WTC11 (cell line): ENCODE measurements around the gene RNASE11. TPM values are rescaled to one million over a fixed set of nuclear protein-coding genes. Genes with fewer than 3 reads are reported as not detected.

ENCODE experiments used
- ATAC-seq: fragments of 200-7000 bp; cut with Tn5 transposase; 2 replicates; pipeline ENCODE4 v1.10.0; 2021; ENCODE audit warnings: mild to moderate bottlenecking, moderate library complexity
- CTCF ChIA-PET: fragments of 300-600 bp; sonication (Branson Sonifier 250); formaldehyde crosslinking; loops from one replicate; lab custom pipeline; 2021; ENCODE audit warnings: antibody characterized with exemption; lab: Charles Lee
- POLR2A ChIA-PET: fragments of 350-600 bp; sonication (Branson Sonifier 250); formaldehyde crosslinking; loops from one replicate; lab custom pipeline; 2021; ENCODE audit warnings: antibody characterized with exemption; lab: Charles Lee
- DNase-seq: peaks from one replicate; pipeline ENCODE4 v3.0.0; 2021; ENCODE audit warnings: low spot score
- H3K27ac Mint-ChIP-seq: 2 replicates; pipeline ENCODE4 v1.8.0; 2021; ENCODE audit warnings: mixed read lengths
- H3K27me3 Mint-ChIP-seq: 2 replicates; pipeline ENCODE4 v1.8.0; 2021; ENCODE audit warnings: low read depth, mild to moderate bottlenecking, moderate library complexity, mixed read lengths
- H3K36me3 Mint-ChIP-seq: 2 replicates; pipeline ENCODE4 v1.8.0; 2021; ENCODE audit warnings: mixed read lengths
- H3K4me1 Mint-ChIP-seq: 2 replicates; pipeline ENCODE4 v1.8.0; 2022; ENCODE audit warnings: mixed read lengths
- H3K4me3 Mint-ChIP-seq: 2 replicates; pipeline ENCODE4 v1.8.0; 2021; ENCODE audit warnings: mild to moderate bottlenecking, moderate library complexity, mixed read lengths
- H3K9me3 Mint-ChIP-seq: 2 replicates; pipeline ENCODE4 v1.8.0; 2021; ENCODE audit warnings: mixed read lengths
- FOXP1 ChIP-seq: sonication (generic); formaldehyde crosslinking; IDR thresholded peaks from 2 replicates; pipeline ENCODE4 v1.8.0; 2022; ENCODE audit warnings: missing genetic modification reagents, mild to moderate bottlenecking, moderate library complexity, borderline replicate concordance
- NFATC4 ChIP-seq: fragments of 250-450 bp; sonication (Bioruptor Pico); IDR thresholded peaks from 2 replicates; pipeline ENCODE4 v1.9.0; 2021; ENCODE audit warnings: mild to moderate bottlenecking
- NR1H2 ChIP-seq: sonication (generic); formaldehyde crosslinking; IDR thresholded peaks from 2 replicates; pipeline ENCODE4 v1.9.0; 2021; ENCODE audit warnings: mild to moderate bottlenecking, moderate library complexity, missing genetic modification reagents
- NR2C2 ChIP-seq: sonication (generic); formaldehyde crosslinking; IDR thresholded peaks from 2 replicates; pipeline ENCODE4 v1.8.0; 2022; ENCODE audit warnings: mild to moderate bottlenecking, missing genetic modification reagents
- NR3C1 ChIP-seq: sonication (generic); formaldehyde crosslinking; conservative IDR thresholded peaks from 2 replicates; pipeline ENCODE4 v1.8.1; 2023; ENCODE audit warnings: low read depth, mild to moderate bottlenecking, missing genetic modification reagents
- RELA ChIP-seq: sonication (generic); formaldehyde crosslinking; IDR thresholded peaks from 2 replicates; pipeline ENCODE4 v1.8.1; 2022; ENCODE audit warnings: missing genetic modification reagents, mild to moderate bottlenecking, borderline replicate concordance
- SOX15 ChIP-seq: fragments of 250-450 bp; sonication (Bioruptor Pico); IDR thresholded peaks from 2 replicates; pipeline ENCODE4 v1.9.0; 2021; ENCODE audit warnings: mild to moderate bottlenecking
- ZNF396 ChIP-seq: fragments of 250-450 bp; sonication (Bioruptor Pico); IDR thresholded peaks from 2 replicates; pipeline ENCODE4 v1.8.0; 2021; ENCODE audit warnings: mild to moderate bottlenecking, moderate library complexity, borderline replicate concordance
- total RNA-seq: library from RNA; stranded (reverse); gene quantifications from 3 replicates; pipeline ENCODE4 v1.2.3, GENCODE V29; 2021
- TF ChIP-seq, protein P1 (sequence below): fragments of 250-450 bp; sonication (Bioruptor Pico); IDR thresholded peaks from 2 replicates; pipeline ENCODE4 v2.1.2; 2022; ENCODE audit warnings: mild to moderate bottlenecking, moderate library complexity
- TF ChIP-seq, protein P2 (sequence below): sonication (generic); formaldehyde crosslinking; IDR thresholded peaks from 2 replicates; pipeline ENCODE4 v1.8.1; 2023; ENCODE audit warnings: mild to moderate bottlenecking, missing genetic modification reagents, moderate library complexity
- TF ChIP-seq, protein P3 (sequence below): sonication (generic); formaldehyde crosslinking; IDR thresholded peaks from 2 replicates; pipeline ENCODE4 v1.8.1; 2023; ENCODE audit warnings: mild to moderate bottlenecking, missing genetic modification reagents
- TF ChIP-seq, protein P4 (sequence below): sonication (generic); formaldehyde crosslinking; IDR thresholded peaks from 2 replicates; pipeline ENCODE4 v1.8.0; 2022; ENCODE audit warnings: mild to moderate bottlenecking, missing genetic modification reagents
- TF ChIP-seq, protein P5 (sequence below): fragments of 250-450 bp; sonication (Bioruptor Pico); IDR thresholded peaks from 2 replicates; pipeline ENCODE4 v1.8.0; 2021; ENCODE audit warnings: mild to moderate bottlenecking
- TF ChIP-seq, protein P6 (sequence below): fragments of 250-450 bp; sonication (Bioruptor Pico); IDR thresholded peaks from 2 replicates; pipeline ENCODE4 v1.9.0; 2021; ENCODE audit warnings: mild to moderate bottlenecking
- TF ChIP-seq, protein P7 (sequence below): sonication (generic); formaldehyde crosslinking; IDR thresholded peaks from 2 replicates; pipeline ENCODE4 v1.8.1; 2022; ENCODE audit warnings: mild to moderate bottlenecking, moderate library complexity, missing genetic modification reagents
- TF ChIP-seq, protein P8 (sequence below): sonication (generic); formaldehyde crosslinking; IDR thresholded peaks from 2 replicates; pipeline ENCODE4 v1.8.0; 2022; ENCODE audit warnings: mild to moderate bottlenecking, missing genetic modification reagents
- TF ChIP-seq, protein P9 (sequence below): fragments of 200-600 bp; IDR thresholded peaks from 2 replicates; pipeline ENCODE4 v1.8.0; 2022; ENCODE audit warnings: antibody characterized with exemption
- TF ChIP-seq, protein P10 (sequence below): sonication (generic); formaldehyde crosslinking; IDR thresholded peaks from 2 replicates; pipeline ENCODE4 v1.8.0; 2022; ENCODE audit warnings: mild to moderate bottlenecking, missing genetic modification reagents

The RNASE11 gene
- total RNA-seq, 1 experiment from 2014 or later, result not detected

DNA sequence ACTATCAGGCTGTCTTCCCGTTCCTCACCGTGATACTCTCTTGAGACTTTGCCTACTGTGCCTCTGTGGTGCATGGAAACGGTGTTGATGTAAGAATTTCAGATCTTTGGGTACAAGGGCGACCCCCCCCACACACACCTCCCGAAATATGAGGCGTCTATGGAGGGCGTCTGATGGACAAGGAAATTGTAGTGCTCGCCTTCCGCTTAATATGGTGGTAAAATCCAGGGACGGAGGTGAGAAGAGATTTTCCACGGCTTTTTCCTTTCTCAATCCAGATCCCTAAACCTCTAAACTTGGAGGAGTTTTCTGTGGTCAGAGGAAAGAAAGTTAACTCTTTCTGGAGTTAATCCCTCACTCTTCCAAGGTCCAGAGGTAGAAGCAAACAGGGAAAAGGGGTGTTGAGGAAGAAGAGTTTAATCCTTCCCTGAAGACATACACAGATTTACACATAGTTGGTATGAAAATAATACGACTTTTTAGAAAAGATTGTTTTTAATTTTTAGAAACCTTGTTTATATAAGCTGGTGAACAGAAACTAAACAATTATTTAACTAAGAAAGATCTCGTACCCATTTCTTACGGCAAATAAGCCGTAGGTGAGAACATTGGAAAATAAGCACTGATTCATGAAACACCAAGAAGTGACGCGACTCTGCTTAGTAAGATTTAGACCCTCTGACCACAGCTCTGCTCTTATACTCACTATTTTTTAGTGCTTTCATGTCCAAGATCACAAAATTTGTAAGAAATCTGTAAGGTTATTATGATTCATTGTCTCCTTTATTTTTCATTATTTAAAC, 26.4 kb upstream of the RNASE11 start (continued):
- TF ChIP-seq, protein P1, sequence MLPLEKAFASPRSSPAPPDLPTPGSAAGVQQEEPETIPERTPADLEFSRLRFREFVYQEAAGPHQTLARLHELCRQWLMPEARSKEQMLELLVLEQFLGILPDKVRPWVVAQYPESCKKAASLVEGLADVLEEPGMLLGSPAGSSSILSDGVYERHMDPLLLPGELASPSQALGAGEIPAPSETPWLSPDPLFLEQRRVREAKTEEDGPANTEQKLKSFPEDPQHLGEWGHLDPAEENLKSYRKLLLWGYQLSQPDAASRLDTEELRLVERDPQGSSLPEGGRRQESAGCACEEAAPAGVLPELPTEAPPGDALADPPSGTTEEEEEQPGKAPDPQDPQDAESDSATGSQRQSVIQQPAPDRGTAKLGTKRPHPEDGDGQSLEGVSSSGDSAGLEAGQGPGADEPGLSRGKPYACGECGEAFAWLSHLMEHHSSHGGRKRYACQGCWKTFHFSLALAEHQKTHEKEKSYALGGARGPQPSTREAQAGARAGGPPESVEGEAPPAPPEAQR, result no peak
- TF ChIP-seq NR3C1 (CRISPR knock-in tag) (no peak), SOX15 (CRISPR knock-in tag) (no peak)
- TF ChIP-seq, protein P2, sequence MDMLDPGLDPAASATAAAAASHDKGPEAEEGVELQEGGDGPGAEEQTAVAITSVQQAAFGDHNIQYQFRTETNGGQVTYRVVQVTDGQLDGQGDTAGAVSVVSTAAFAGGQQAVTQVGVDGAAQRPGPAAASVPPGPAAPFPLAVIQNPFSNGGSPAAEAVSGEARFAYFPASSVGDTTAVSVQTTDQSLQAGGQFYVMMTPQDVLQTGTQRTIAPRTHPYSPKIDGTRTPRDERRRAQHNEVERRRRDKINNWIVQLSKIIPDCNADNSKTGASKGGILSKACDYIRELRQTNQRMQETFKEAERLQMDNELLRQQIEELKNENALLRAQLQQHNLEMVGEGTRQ (CRISPR knock-in tag), result no peak

DNA sequence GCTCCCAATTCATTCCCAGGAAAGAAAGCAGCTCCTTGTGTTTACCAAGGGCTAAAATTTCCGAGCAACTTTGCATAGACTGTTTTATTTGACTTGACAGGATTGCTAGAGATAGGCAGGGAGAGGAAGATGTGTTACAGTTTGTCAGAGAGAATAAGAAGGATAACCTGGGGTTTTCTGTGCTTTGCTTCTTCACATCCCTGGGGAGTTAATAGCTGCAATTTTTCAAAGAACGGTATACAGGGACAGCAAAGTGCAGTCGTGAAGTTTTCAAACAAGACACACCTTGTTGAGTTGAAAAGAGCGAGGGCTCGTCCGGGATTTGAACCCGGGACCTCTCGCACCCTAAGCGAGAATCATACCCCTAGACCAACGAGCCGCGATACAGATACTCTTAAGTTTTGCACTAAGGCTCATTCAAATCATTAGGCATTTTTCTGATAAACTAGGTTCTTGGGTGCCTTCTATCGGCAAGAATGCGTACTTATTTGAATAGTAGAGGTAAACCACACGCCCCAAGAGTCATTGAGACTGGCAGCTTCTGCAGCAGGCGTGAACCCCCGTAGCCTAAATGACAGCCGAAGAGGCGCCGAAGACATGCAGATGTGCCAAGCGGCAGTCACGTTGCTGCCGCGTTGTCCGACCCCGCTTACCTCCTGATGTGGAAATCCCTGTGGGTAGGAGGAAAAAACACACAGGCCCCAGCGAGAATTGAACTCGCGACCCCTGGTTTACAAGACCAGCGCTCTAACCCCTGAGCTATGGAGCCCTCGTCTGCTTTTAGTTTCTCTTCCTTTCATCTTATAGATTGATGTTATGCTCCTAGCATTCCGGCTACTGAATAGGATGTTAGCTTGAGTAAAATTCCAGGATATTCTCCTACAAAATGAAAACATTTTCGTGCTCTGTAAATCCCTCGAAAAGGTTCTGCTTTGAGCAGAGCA, 25.6 kb upstream of the RNASE11 start:
- H3K36me3 Mint-ChIP-seq, result no peaks in the 10 kb centered on the region
- peaks cover 11% of the 10 kb centered on the region for H3K4me1 Mint-ChIP-seq
- no peak overlapping the region for H3K4me3 Mint-ChIP-seq
- no peak overlapping the region for H3K27ac Mint-ChIP-seq
- H3K9me3 Mint-ChIP-seq, result no peaks in the 10 kb centered on the region
- H3K27me3 Mint-ChIP-seq, result no peaks in the 10 kb centered on the region
- ATAC-seq (peak; percentile 82), DNase-seq (peak; percentile 83)
- ChIA-PET CTCF (interaction anchor here (0.6 to 3.0 kb wide), 30 partner anchors 9 to 285 kb away, joined by 3 to 26 read pairs (median 4); partner anchors contain the start of genes APEX1, KLHL33, OSGEP and PARP2), POLR2A (interaction anchor here (0.8 to 1.6 kb wide), 5 partner anchors 10 to 281 kb away, joined by 3 to 7 read pairs (median 4); partner anchors contain the start of gene PARP2)
- TF ChIP-seq, protein P3, sequence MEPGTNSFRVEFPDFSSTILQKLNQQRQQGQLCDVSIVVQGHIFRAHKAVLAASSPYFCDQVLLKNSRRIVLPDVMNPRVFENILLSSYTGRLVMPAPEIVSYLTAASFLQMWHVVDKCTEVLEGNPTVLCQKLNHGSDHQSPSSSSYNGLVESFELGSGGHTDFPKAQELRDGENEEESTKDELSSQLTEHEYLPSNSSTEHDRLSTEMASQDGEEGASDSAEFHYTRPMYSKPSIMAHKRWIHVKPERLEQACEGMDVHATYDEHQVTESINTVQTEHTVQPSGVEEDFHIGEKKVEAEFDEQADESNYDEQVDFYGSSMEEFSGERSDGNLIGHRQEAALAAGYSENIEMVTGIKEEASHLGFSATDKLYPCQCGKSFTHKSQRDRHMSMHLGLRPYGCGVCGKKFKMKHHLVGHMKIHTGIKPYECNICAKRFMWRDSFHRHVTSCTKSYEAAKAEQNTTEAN (CRISPR knock-in tag), result 0 out of 2 replicates have a peak, but pooled peaks have one; percentile 54
- TF ChIP-seq, protein P4, sequence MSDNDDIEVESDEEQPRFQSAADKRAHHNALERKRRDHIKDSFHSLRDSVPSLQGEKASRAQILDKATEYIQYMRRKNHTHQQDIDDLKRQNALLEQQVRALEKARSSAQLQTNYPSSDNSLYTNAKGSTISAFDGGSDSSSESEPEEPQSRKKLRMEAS (CRISPR knock-in tag), result peak; percentile 49; the same call in 1 of the 2 replicates
- TF ChIP-seq, protein P5, sequence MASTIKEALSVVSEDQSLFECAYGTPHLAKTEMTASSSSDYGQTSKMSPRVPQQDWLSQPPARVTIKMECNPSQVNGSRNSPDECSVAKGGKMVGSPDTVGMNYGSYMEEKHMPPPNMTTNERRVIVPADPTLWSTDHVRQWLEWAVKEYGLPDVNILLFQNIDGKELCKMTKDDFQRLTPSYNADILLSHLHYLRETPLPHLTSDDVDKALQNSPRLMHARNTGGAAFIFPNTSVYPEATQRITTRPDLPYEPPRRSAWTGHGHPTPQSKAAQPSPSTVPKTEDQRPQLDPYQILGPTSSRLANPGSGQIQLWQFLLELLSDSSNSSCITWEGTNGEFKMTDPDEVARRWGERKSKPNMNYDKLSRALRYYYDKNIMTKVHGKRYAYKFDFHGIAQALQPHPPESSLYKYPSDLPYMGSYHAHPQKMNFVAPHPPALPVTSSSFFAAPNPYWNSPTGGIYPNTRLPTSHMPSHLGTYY (CRISPR knock-in tag), result peak; percentile 81; the same call in 1 of the 2 replicates
- TF ChIP-seq NR2C2 (CRISPR knock-in tag) (no peak), FOXP1 (CRISPR knock-in tag) (no peak), RELA (CRISPR knock-in tag) (no peak), NR3C1 (CRISPR knock-in tag) (no peak), ZNF396 (CRISPR knock-in tag) (no peak), NR1H2 (CRISPR knock-in tag) (no peak), NFATC4 (CRISPR knock-in tag) (peak; percentile 78; the same call in 1 of the 2 replicates)
- TF ChIP-seq, protein P6, sequence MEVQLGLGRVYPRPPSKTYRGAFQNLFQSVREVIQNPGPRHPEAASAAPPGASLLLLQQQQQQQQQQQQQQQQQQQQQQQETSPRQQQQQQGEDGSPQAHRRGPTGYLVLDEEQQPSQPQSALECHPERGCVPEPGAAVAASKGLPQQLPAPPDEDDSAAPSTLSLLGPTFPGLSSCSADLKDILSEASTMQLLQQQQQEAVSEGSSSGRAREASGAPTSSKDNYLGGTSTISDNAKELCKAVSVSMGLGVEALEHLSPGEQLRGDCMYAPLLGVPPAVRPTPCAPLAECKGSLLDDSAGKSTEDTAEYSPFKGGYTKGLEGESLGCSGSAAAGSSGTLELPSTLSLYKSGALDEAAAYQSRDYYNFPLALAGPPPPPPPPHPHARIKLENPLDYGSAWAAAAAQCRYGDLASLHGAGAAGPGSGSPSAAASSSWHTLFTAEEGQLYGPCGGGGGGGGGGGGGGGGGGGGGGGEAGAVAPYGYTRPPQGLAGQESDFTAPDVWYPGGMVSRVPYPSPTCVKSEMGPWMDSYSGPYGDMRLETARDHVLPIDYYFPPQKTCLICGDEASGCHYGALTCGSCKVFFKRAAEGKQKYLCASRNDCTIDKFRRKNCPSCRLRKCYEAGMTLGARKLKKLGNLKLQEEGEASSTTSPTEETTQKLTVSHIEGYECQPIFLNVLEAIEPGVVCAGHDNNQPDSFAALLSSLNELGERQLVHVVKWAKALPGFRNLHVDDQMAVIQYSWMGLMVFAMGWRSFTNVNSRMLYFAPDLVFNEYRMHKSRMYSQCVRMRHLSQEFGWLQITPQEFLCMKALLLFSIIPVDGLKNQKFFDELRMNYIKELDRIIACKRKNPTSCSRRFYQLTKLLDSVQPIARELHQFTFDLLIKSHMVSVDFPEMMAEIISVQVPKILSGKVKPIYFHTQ (CRISPR knock-in tag), result no peak
- TF ChIP-seq, protein P7, sequence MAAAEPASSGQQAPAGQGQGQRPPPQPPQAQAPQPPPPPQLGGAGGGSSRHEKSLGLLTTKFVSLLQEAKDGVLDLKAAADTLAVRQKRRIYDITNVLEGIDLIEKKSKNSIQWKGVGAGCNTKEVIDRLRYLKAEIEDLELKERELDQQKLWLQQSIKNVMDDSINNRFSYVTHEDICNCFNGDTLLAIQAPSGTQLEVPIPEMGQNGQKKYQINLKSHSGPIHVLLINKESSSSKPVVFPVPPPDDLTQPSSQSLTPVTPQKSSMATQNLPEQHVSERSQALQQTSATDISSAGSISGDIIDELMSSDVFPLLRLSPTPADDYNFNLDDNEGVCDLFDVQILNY (CRISPR knock-in tag), result no peak
- TF ChIP-seq, protein P8, sequence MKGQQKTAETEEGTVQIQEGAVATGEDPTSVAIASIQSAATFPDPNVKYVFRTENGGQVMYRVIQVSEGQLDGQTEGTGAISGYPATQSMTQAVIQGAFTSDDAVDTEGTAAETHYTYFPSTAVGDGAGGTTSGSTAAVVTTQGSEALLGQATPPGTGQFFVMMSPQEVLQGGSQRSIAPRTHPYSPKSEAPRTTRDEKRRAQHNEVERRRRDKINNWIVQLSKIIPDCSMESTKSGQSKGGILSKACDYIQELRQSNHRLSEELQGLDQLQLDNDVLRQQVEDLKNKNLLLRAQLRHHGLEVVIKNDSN (CRISPR knock-in tag), result no peak
- TF ChIP-seq, protein P9, sequence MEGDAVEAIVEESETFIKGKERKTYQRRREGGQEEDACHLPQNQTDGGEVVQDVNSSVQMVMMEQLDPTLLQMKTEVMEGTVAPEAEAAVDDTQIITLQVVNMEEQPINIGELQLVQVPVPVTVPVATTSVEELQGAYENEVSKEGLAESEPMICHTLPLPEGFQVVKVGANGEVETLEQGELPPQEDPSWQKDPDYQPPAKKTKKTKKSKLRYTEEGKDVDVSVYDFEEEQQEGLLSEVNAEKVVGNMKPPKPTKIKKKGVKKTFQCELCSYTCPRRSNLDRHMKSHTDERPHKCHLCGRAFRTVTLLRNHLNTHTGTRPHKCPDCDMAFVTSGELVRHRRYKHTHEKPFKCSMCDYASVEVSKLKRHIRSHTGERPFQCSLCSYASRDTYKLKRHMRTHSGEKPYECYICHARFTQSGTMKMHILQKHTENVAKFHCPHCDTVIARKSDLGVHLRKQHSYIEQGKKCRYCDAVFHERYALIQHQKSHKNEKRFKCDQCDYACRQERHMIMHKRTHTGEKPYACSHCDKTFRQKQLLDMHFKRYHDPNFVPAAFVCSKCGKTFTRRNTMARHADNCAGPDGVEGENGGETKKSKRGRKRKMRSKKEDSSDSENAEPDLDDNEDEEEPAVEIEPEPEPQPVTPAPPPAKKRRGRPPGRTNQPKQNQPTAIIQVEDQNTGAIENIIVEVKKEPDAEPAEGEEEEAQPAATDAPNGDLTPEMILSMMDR, result peak; percentile 72
- TF ChIP-seq, protein P10, sequence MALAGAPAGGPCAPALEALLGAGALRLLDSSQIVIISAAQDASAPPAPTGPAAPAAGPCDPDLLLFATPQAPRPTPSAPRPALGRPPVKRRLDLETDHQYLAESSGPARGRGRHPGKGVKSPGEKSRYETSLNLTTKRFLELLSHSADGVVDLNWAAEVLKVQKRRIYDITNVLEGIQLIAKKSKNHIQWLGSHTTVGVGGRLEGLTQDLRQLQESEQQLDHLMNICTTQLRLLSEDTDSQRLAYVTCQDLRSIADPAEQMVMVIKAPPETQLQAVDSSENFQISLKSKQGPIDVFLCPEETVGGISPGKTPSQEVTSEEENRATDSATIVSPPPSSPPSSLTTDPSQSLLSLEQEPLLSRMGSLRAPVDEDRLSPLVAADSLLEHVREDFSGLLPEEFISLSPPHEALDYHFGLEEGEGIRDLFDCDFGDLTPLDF (CRISPR knock-in tag), result no peak
